ENCODE results near the gene OPA3.

DNA sequence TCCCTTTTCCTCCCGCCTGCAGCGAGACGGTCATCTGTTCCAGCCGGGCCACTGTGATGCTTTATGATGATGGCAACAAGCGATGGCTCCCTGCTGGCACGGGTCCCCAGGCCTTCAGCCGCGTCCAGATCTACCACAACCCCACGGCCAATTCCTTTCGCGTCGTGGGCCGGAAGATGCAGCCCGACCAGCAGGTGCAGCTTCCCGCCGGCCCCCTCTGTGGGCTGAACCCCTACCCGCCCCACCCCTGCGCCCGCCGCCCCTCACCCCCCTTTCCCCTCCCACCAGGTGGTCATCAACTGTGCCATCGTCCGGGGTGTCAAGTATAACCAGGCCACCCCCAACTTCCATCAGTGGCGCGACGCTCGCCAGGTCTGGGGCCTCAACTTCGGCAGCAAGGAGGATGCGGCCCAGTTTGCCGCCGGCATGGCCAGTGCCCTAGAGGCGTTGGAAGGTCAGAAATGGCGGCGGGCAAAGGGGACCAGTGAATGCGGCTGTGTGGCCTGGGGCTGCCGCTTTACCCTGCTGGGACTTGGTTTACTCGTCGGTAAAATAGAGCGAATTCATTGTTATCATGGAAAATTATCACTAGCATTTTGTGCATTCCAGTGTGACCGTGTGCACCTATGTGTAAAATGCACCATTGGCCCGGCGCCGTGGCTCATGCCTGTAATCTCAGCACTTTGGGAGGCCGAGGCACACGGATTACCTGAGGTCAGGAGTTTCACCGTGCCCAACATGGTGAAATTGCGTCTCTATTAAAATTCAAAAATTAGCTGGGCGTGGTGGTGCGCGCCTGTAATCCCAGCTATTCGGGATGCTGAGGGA, 66.7 kb downstream of the OPA3 start:
- TF ChIP-seq, protein P1, sequence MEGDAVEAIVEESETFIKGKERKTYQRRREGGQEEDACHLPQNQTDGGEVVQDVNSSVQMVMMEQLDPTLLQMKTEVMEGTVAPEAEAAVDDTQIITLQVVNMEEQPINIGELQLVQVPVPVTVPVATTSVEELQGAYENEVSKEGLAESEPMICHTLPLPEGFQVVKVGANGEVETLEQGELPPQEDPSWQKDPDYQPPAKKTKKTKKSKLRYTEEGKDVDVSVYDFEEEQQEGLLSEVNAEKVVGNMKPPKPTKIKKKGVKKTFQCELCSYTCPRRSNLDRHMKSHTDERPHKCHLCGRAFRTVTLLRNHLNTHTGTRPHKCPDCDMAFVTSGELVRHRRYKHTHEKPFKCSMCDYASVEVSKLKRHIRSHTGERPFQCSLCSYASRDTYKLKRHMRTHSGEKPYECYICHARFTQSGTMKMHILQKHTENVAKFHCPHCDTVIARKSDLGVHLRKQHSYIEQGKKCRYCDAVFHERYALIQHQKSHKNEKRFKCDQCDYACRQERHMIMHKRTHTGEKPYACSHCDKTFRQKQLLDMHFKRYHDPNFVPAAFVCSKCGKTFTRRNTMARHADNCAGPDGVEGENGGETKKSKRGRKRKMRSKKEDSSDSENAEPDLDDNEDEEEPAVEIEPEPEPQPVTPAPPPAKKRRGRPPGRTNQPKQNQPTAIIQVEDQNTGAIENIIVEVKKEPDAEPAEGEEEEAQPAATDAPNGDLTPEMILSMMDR (IDR thresholded peaks at IDR 0.05; ENCODE audit: poor library complexity, severe bottlenecking): no peak
- TF ChIP-seq POLR2AphosphoS5 (IDR thresholded peaks at IDR 0.05) (no peak), EP300 (conservative IDR thresholded peaks at IDR 0.05; ENCODE audit: poor library complexity, severe bottlenecking) (no peak), EZH2 (IDR thresholded peaks at IDR 0.05; ENCODE audit: borderline replicate concordance, insufficient read depth, low read length, poor library complexity, severe bottlenecking) (no peak)

Data from neural cell (in vitro differentiated cells).